ENCODE results near the gene PAPSS2. TPM values are rescaled to one million over a fixed set of nuclear protein-coding genes. Genes with fewer than 3 reads are reported as not detected.

Gene PAPSS2
- total and polyA plus RNA-seq, 2 donors (not counting 3 experiments of a cell fraction or from before 2014, with no cell fraction given) = 27.9 to 82.6 TPM

- dilution Hi-C loops (cut with MboI; ENCODE audit: extremely low pct_ligation_motif_present, low sequenced_read_pairs) = no loop called here
- H2AFZ ChIP-seq (ENCODE audit: low read depth, low read length) = no peak overlapping the region
- H3K4me1 ChIP-seq (ENCODE audit: control insufficient read depth, extremely low read depth, insufficient read depth, low read length) = no peaks in the 10 kb centered on the region
- TF ChIP-seq GATA2 (IDR thresholded peaks at IDR 0.05; ENCODE audit: insufficient read depth, insufficient read length, low read depth, low read length) = no peak
- no peak for TF ChIP-seq POLR2AphosphoS5 (IDR thresholded peaks at IDR 0.05; ENCODE audit: insufficient read depth, low read depth, low read length)
- no peak for TF ChIP-seq CTCF (IDR thresholded peaks at IDR 0.05; ENCODE audit: extremely low read depth in 1 of 2, insufficient read depth in 1 of 2, low read depth in 1 of 2, low read length in 2 of 2)
- TF ChIP-seq JUN (IDR thresholded peaks at IDR 0.05; ENCODE audit: borderline replicate concordance, insufficient read depth, insufficient read length, low read depth) = no peak
- ChIA-PET CTCF (no interaction called here), POLR2A (no interaction called here)
- no peaks in the 10 kb centered on the region for H3K9me3 ChIP-seq (replicated peaks; ENCODE audit: control insufficient read depth, insufficient read depth, low read length)
- DNase-seq (ENCODE audit: low read depth, low spot score) (no peak), FAIRE-seq (no peak)
- no peaks in the 10 kb centered on the region for H3K9me1 ChIP-seq (replicated peaks; ENCODE audit: control insufficient read depth, extremely low read depth, insufficient read depth, low read length)
- no peak overlapping the region for H3K9ac ChIP-seq (replicated peaks; ENCODE audit: extremely low read depth, insufficient read depth, low read length)
- no peaks in the 10 kb centered on the region for H3K79me2 ChIP-seq (ENCODE audit: control insufficient read depth, insufficient read depth, low read length)
- no peaks in the 10 kb centered on the region for H4K20me1 ChIP-seq (replicated peaks; ENCODE audit: control insufficient read depth, extremely low read depth, insufficient read depth, low read length)
- H3K4me2 ChIP-seq (ENCODE audit: insufficient read depth, low read length) = no peak overlapping the region
- BruUV-seq (replicated peaks) = no TSS peak
- H3K36me3 ChIP-seq (ENCODE audit: control insufficient read depth in 2 of 2, extremely low read depth in 1 of 2, insufficient read depth in 2 of 2, low read length in 2 of 2) = no peaks in the 10 kb centered on the region
- intact Hi-C loops (cut with micrococcal nuclease) = no loop called here
- peaks cover 10 to 16% of the 10 kb centered on the region in 2 experiments for H3K27me3 ChIP-seq (ENCODE audit: control insufficient read depth in 2 of 2, insufficient read depth in 2 of 2, low read length in 2 of 2)
- H3K4me3 ChIP-seq (replicated peaks in 1 of 3; ENCODE audit: insufficient read depth in 1 of 3, low read depth in 1 of 3, low read length in 3 of 3) = no peak overlapping the region
- no peak overlapping the region for H3K27ac ChIP-seq (ENCODE audit: insufficient read depth, low read depth, low read length)
These were observed 42.2 kb upstream of the PAPSS2 start for GRCh38 chr10:87617503-87617902.

Measured in endothelial cell of umbilical vein (primary cell).